NCI-H82 treated with DMSO at 0.1 percent for 48 hours (cell line): ENCODE results near the gene ABCA2.
A peak's percentile ranks its signal among the peaks of the same experiment; 100 is the strongest.

Experiments
- DNase-seq: peaks from one replicate; lab custom pipeline; 2025; ENCODE audit not compliant: unreplicated experiment; lab: John Stamatoyannopoulos, UW

The ABCA2 gene

GRCh38 chr9:137000177-137000930, 27.7 kb downstream of the ABCA2 start:
- no peak for DNase-seq

GRCh38 chr9:136997830-136998234, 30.2 kb downstream of the ABCA2 start:
- no peak for DNase-seq

- no peak for DNase-seq
Measured at GRCh38 chr9:136997371-136997770, 30.7 kb downstream of the ABCA2 start.

- no peak for DNase-seq
Measured at GRCh38 chr9:136996361-136997292, 31.4 kb downstream of the ABCA2 start, which contains the start of gene CLIC3. Gene CLIC3, minus strand, starts transcription at chr9:136996568. Its CDS starts 25 bp downstream, at chr9:136996543.

- no peak for DNase-seq
Measured at GRCh38 chr9:136995772-136996311, 32.2 kb downstream of the ABCA2 start.

GRCh38 chr9:136995362-136995761, 32.7 kb downstream of the ABCA2 start:
- no peak for DNase-seq

GRCh38 chr9:136994888-136995230, 33.2 kb downstream of the ABCA2 start:
- DNase-seq: no peak

GRCh38 chr9:136994180-136994887, 33.7 kb downstream of the ABCA2 start:
- no peak for DNase-seq

GRCh38 chr9:136992819-136993369, 35.1 kb downstream of the ABCA2 start:
- no peak for DNase-seq

- peak; percentile 62 for DNase-seq
Measured at GRCh38 chr9:136991993-136992818, 35.8 kb downstream of the ABCA2 start, which contains the start of gene PAXX. Gene PAXX, plus strand, starts transcription at chr9:136992422. Its CDS starts 22 bp downstream, at chr9:136992444.

GRCh38 chr9:136990242-136990911, 37.7 kb downstream of the ABCA2 start:
- DNase-seq: no peak

- no peak for DNase-seq
Measured at GRCh38 chr9:136988872-136989271, 39.2 kb downstream of the ABCA2 start.

- DNase-seq: no peak
Measured at GRCh38 chr9:136985853-136986252, 42.2 kb downstream of the ABCA2 start.

- no peak for DNase-seq
Measured at GRCh38 chr9:136985027-136985602, 42.9 kb downstream of the ABCA2 start.

GRCh38 chr9:136984464-136985026, 43.5 kb downstream of the ABCA2 start:
- no peak for DNase-seq

GRCh38 chr9:136983656-136984314, 44.3 kb downstream of the ABCA2 start:
- no peak for DNase-seq

GRCh38 chr9:136983167-136983566, 44.9 kb downstream of the ABCA2 start:
- no peak for DNase-seq
